ENCODE data around the gene NHERF1.

- TF ChIP-seq GATA3 (IDR thresholded peaks at IDR 0.05; ENCODE audit: low read depth, low read length) = no peak
- TF ChIP-seq GATA2 (IDR thresholded peaks at IDR 0.05; ENCODE audit: low read depth, low read length) = no peak
Measured at GRCh38 chr17:74744349-74744713, 4.1 kb upstream of the NHERF1 start.

Data from SH-SY5Y (cell line).